Urinary bladder (tissue), 4 donors: Measurements from ENCODE around the gene SLC15A3. TPM values are rescaled to one million over a fixed set of nuclear protein-coding genes. Genes with fewer than 3 reads are reported as not detected.
A peak's percentile ranks its signal among the peaks of the same experiment; 100 is the strongest.

Experiments
- DNase-seq: peaks from one replicate; pipeline ENCODE4 v3.0.0-alpha.2; 2015; ENCODE audit errors: extremely low spot score
- H3K27ac ChIP-seq: one replicate; pipeline ENCODE4 v1.5.1; 2013; ENCODE audit warnings: low read depth, mild to moderate bottlenecking, moderate library complexity
- H3K36me3 ChIP-seq: one replicate; pipeline ENCODE4 v1.6.1; 2013; ENCODE audit warnings: mild to moderate bottlenecking, moderate library complexity; ENCODE audit not compliant: insufficient read depth
- H3K4me1 ChIP-seq: one replicate; pipeline ENCODE4 v1.6.1; 2013; ENCODE audit warnings: mild to moderate bottlenecking, moderate library complexity; ENCODE audit not compliant: insufficient read depth
- H3K4me3 ChIP-seq: one replicate; pipeline ENCODE4 v1.5.1; 2013; ENCODE audit warnings: low read depth, low read length
- WGBS: extraction: QIAGEN DNeasy Blood & Tissue Kit; methylation state at CpG from one replicate; pipeline ENCODE4 v1.1.7; 2013; 5-methylcytosine and 5-hydroxymethylcytosine counted together
- polyA plus RNA-seq: library from polyadenylated mRNA; stranded (reverse); fragments of 200-250 nt; gene quantifications from one replicate; pipeline ENCODE4 v1.2.3, GENCODE V29; 2013
- total RNA-seq: library from RNA; depleted of rRNA; stranded (reverse); fragments of >200 nt; gene quantifications from one replicate; pipeline ENCODE4 v1.2.3, GENCODE V29; 2014
- donor health status: healthy with polysubstance abuse.
- donor health status: healthy.

The SLC15A3 gene
- total and polyA plus RNA-seq, 2 donors = 12.7 to 34.7 TPM

DNA sequence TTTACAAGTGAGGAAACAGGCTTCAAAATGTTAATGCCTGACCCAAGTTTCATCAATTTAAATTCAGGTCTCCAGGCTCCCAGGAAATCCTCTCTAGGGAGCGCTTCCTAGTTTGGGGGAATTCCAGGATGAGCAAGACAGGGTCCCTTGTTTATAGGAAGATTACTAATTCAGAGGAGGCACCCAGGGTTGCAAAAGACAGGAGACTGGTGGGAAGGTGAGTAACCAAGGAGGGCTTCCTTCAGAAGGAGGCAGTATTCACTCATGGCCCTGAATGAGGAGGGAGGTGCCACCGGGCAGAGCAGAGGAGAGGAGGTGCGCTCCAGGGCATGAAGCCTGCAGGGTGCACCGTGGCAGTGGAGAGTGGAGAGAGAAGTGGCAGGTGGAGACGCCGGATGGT lies 26.1 kb downstream of the SLC15A3 start:
- Histone ChIP-seq H3K36me3 (peaks cover 5% of the 10 kb centered on the region), H3K27ac (no peak overlapping the region), H3K4me3 (no peak overlapping the region), H3K4me1 (no peaks in the 10 kb centered on the region)
- WGBS = 77% methylated on average over 6 of the region's 6 CpGs
- no peak for DNase-seq

DNA sequence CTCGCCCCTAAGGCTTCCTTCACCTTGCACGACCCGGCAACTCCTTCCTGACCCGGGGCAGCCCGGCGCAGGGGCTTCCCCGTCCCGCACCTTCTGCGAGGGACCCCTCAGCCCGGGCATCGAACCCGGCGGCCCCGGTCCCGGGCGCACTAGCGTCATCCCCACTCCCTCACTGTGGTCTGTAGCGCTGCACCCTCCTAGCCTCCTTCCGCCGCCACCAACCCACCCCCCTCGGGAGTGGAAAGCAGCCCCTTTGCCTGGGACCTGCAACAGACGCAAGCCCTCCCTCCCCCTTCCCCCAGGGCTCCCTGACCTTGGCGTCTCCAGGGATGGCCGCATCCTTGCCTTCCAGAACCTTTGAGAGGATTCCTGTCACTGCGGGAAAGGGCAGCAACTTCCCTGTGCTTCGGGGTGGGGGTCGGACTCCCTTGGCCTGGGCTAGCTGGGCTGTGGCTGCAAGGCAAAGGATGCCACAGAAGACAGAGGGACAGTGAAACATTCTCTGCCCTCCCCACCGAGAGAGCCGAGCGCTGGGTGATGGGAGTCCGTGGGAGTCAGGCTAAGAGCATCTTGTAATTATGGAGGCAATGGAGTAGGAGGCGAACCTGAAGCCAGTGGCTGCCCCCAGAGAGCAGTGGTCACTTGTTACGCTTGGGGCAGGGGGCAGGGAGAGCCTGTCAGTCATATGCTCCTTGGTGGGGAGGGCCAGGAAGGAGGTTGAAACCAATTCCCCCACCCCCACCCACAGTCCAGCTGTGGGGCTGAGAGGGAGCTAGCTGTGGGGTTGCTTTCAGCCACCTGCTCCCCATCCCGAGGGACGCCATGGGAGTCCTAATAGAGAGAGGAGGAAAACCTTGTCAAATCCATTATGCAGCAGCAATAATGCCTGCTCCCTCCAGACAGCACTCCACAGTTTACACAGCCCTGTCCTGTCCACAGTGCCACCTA lies 26.8 kb downstream of the SLC15A3 start:
- Histone ChIP-seq H3K4me1 (no peaks in the 10 kb centered on the region), H3K4me3 (peak overlapping the region; percentile 49), H3K27ac (no peak overlapping the region), H3K36me3 (peaks cover 11% of the 10 kb centered on the region)
- WGBS = 7% methylated on average over 35 of the region's 35 CpGs
- DNase-seq = no peak

DNA sequence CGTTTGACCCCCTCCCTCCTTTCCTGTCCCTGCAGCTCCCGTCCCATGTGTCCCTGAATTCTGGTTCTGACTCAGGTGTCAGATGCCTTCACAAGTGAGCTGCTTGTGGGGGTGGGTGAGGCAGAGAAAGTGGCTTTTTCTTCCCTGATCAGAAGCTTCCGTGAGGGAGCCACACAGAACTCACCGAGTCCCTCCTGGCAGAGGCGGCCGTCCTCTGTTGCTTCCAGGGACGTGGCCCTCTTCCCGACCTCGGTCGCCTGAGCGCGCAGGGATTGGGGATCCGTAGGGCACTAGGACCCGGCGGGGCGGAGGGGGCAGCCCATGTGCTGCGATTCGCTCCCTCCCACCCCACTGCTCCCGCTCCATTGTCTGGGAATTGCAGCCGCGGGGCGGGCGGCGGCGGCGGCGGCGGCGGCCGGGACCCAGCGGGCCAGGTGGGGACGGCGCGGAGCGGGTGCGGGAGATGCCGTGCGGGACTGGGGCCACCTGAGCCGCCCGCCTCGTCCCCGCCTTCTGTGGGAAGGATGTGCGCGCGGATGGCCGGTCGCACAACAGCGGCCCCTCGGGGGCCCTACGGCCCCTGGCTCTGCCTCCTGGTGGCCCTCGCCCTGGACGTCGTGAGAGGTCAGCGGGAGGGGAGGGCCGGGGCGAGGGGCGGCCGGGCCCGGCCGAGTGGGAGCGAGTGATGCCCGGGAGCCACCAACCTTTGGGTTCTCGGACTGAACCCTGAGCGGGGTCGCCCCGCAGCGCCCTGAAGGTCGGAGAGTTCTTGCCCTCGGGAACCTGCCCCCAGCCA lies 27.7 kb downstream of the SLC15A3 start, which contains the start of gene TMEM132A:
TSS of gene TMEM132A (plus strand) at position 351 of the 796 bp plus-strand sequence. CDS start at position 525, 174 bp downstream.
- Histone ChIP-seq H3K4me1 (no peaks in the 10 kb centered on the region), H3K4me3 (peak within 1 kb of the TSS; percentile 49), H3K36me3 (peaks cover 11% of the 10 kb centered on the region), H3K27ac (no peak within 1 kb of the TSS)
- no peak for DNase-seq
- under 1% methylated on average over 69 of the region's 69 CpGs for whole genome bisulfite sequencing

DNA sequence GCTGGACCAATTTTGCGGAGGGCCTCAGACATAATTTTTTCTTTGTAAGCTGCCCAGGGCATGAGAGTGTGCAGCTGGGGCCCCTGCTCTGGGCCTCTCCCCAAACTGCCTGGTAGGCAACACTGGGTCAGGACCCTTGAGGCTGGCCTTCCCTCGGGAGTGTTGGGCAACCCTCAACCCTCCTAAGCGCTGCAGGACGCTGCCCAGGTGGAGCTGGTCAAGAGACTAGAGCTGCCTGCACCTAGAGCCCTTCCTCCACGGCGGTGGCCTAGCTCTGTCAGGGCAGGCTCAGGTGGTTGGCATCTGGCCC lies 28.2 kb downstream of the SLC15A3 start:
- 46% methylated on average over 6 of the region's 6 CpGs for WGBS
- peaks cover 11% of the 10 kb centered on the region for H3K36me3 ChIP-seq
- DNase-seq = no peak
- no peak overlapping the region for H3K27ac ChIP-seq
- no peak overlapping the region for H3K4me3 ChIP-seq
- no peaks in the 10 kb centered on the region for H3K4me1 ChIP-seq

DNA sequence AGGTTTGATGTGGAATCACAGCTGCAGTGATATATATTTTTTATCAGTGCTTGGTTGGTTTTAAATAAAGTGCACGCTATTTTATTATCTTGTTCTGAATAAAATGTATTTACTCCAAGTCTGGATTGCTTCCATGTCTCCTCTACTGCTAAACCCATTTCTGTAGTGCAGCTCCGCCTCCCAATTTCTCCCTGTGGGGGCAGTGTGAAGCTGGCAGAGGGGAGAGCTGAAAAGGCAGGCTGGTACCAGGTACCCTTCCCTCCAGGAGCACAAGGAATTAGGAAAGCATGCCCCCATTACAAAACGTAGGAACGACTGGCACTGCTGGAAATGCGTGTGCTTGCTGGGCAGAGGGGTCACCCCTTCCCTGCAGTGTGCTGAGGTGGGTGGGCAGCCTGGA lies 28.6 kb downstream of the SLC15A3 start:
- DNase-seq = no peak
- Histone ChIP-seq H3K4me3 (no peak overlapping the region), H3K27ac (no peak overlapping the region), H3K36me3 (peaks cover 11% of the 10 kb centered on the region), H3K4me1 (no peaks in the 10 kb centered on the region)
- WGBS = 62% methylated on average over 5 of the region's 5 CpGs

DNA sequence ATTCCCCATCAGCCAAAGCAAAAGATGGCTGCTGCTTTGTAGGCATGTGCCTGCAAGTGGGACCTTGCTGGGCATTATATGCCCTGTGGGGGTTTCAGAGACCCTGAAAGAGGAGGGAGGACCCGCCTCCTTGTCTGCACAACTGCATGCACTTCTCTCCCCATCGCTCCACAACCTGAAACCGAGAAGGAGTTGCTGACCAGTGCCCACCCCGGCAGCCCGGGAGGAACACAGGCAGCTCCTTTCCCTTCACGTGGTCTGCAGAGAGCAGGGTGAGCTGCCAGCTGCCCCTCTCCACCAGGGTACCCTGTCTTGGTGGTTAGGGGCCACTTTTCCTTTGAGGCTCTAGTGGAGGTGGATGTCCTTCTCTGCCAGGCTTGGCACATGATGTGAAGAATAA lies 29.1 kb downstream of the SLC15A3 start:
- H3K36me3 ChIP-seq = peaks cover 11% of the 10 kb centered on the region
- H3K4me3 ChIP-seq = no peak overlapping the region
- no peak overlapping the region for H3K27ac ChIP-seq
- H3K4me1 ChIP-seq = no peaks in the 10 kb centered on the region
- WGBS = 74% methylated on average over 6 of the region's 6 CpGs
- DNase-seq = no peak

DNA sequence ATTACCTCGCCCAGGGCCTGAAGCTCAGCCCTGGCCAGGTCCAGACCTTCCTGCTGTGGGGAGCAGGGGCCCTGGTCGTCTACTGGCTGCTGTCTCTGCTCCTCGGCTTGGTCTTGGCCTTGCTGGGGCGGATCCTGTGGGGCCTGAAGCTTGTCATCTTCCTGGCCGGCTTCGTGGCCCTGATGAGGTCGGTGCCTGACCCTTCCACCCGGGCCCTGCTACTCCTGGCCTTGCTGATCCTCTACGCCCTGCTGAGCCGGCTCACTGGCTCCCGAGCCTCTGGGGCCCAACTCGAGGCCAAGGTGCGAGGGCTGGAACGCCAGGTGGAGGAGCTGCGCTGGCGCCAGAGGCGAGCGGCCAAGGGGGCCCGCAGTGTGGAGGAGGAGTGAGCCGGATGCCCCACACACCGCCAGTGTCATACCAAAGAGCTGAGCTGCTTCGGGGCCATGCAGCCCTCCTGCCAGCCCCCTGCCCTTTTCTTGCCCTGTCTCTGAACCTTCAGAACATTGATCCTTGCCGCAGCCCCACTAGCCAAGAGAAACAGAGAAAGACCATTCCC lies 30.1 kb downstream of the SLC15A3 start:
- peaks cover 11% of the 10 kb centered on the region for H3K36me3 ChIP-seq
- WGBS = 83% methylated on average over 23 of the region's 23 CpGs
- H3K27ac ChIP-seq = no peak overlapping the region
- no peak for DNase-seq
- H3K4me1 ChIP-seq = no peaks in the 10 kb centered on the region
- no peak overlapping the region for H3K4me3 ChIP-seq

DNA sequence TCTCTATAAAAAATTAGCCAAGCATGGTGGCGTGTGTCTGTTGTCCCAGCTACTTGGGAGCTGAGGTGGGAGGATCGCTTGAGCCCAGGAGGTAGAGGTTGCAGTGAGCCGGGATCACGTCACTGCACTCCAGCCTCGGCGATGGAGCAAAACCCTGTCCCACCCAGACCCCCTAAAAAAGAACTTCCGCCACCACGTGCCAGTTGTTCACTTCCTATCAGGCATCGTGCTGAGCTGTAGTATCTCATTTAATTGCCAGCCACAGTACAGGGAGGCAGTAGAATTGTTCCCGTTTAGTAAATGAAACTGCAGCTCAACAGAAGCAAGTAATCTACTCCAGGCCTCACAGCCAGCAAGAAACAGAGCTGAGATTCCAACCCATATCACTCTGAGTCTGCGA lies 30.7 kb downstream of the SLC15A3 start:
- Histone ChIP-seq H3K4me1 (peaks cover 2% of the 10 kb centered on the region), H3K27ac (no peak overlapping the region), H3K4me3 (no peak overlapping the region), H3K36me3 (peaks cover 11% of the 10 kb centered on the region)
- WGBS = 95% methylated on average over 11 of the region's 11 CpGs
- DNase-seq = no peak

DNA sequence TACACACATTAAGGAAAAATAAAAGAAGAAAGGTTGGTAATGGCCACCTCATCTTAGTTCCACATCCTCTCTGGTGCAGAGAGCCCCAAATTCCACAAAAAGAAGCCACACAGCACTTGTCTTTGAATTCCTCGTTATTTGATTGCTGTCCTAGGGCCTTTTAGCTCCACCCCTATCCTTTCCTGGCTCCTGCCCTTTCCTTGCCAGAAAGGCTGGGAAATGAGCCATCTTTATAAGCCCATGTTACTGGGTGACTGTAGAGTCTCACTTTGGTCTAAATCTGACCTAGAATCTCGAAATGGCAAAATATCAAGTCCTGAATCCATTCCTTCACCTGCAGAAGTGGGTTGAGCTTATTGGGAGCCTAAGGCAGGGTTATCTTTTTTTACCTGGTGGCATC lies 32.0 kb downstream of the SLC15A3 start:
- Histone ChIP-seq H3K27ac (no peak overlapping the region), H3K4me3 (no peak overlapping the region), H3K36me3 (peaks cover 11% of the 10 kb centered on the region), H3K4me1 (peaks cover 2% of the 10 kb centered on the region)
- no peak for DNase-seq
- 43% methylated on average over 2 of the region's 2 CpGs for WGBS

DNA sequence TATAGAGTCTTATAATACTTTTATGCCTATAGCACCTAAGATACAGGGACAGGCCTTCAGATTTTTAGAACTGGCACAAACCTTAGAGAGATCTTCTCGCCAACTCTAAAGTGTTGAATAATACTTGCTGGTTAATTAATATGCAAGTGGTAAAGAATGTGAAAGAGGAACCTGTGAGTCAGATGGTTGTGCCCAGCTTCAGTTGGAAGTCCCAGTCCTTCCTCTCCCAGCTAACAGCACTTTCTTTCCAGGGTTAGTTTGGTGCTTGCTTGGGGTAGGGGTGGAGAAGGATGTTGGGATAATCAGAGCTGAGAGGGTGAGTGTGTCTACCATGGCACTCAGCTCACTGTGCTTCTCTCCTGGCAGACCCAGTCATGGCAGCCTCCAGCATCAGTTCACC lies 32.7 kb downstream of the SLC15A3 start:
- peaks cover 11% of the 10 kb centered on the region for H3K36me3 ChIP-seq
- no peak overlapping the region for H3K27ac ChIP-seq
- no peak for DNase-seq
- H3K4me3 ChIP-seq = no peak overlapping the region
- WGBS = 99% methylated on average over 1 of the region's 1 CpG
- peaks cover 2% of the 10 kb centered on the region for H3K4me1 ChIP-seq

DNA sequence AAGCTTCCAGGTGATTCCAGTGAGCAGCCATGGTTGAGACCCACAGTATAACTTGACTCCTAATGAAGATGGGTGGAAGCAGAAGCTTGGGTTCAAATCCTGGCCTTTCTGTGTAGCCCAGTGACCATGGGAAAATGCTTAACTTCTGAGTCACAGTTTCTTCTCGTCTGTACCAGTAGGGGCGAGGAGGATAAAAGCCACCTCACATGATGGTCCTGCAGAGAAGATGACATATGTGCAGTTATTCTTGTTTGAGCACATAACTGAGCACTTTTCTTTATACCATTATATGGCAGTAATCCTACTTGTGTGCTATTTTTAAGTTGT lies 33.1 kb downstream of the SLC15A3 start:
- Histone ChIP-seq H3K36me3 (peaks cover 11% of the 10 kb centered on the region), H3K4me1 (peaks cover 2% of the 10 kb centered on the region), H3K27ac (no peak overlapping the region), H3K4me3 (no peak overlapping the region)
- DNase-seq = no peak
- 50% methylated on average over 2 of the region's 2 CpGs for WGBS

DNA sequence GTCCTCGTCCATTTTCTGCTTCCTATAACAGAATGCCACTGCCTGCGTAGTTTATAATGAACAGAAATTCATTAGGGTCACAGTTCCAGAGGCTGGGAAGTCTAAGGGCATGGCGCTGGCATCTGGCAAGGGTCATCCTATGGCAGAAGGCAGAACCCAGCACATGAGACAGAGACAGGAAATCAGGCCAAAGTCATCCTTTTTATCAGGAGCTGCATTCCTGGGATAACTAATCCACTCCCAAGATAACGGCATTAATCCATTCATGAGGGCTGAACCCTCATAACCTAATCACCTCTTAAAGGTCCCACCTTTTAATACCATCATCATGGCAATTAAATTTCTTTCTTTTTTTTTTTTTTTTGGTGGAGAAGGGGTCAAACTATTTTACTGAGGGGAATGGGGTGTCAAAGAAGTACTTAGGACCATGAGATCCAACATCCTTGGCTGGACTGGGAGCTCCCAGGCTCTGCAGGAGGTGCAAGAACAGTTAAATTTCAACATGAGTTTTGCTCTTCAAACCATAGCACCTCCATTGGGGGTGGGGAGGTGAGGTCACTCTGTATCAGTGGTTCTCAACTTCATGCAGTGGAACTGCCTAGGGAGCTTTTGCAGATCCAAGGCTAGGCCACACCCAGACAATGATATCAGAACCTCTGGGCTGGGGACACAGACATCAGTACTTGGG lies 33.6 kb downstream of the SLC15A3 start:
- DNase-seq = no peak
- WGBS = 86% methylated on average over 4 of the region's 4 CpGs
- Histone ChIP-seq H3K4me3 (no peak overlapping the region), H3K4me1 (peaks cover 2% of the 10 kb centered on the region), H3K27ac (no peak overlapping the region), H3K36me3 (peaks cover 11% of the 10 kb centered on the region)

DNA sequence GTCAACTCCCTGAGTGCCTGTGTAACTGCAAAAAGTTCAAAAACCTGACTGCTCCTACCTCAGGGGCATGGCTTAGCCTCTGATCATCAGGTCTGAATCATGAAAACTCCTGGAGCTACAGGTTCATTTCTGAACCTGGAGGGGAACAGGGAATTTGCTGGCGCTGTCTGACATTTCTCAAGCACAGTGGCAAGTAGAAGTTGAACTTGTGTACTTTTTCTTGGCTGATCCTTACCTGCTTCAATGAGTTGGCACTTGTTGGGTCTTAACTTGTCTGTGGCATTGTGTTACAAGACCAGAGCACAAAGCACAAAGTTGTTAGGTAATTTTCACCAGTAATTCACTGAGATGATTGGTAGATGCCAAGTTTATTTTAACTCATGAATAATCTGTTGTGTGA lies 34.7 kb downstream of the SLC15A3 start:
- H3K4me1 ChIP-seq = peaks cover 2% of the 10 kb centered on the region
- DNase-seq = no peak

More for the DNA sequence above, 34.7 kb downstream of the SLC15A3 start:
- no peak overlapping the region for H3K4me3 ChIP-seq
- no peak overlapping the region for H3K27ac ChIP-seq
- 98% methylated on average over 1 of the region's 1 CpG for WGBS
- peaks cover 11% of the 10 kb centered on the region for H3K36me3 ChIP-seq
